ENCODE results near the gene ADAMTS17.

- TF ChIP-seq POLR2A (IDR thresholded peaks at IDR 0.05) (no peak), CTCF (IDR thresholded peaks at IDR 0.05) (no peak)
Measured at GRCh38 chr15:100340721-100341238, 995 bp downstream of the ADAMTS17 start.
